ENCODE measurements around the gene APPBP2.

APPBP2 gene

DNA sequence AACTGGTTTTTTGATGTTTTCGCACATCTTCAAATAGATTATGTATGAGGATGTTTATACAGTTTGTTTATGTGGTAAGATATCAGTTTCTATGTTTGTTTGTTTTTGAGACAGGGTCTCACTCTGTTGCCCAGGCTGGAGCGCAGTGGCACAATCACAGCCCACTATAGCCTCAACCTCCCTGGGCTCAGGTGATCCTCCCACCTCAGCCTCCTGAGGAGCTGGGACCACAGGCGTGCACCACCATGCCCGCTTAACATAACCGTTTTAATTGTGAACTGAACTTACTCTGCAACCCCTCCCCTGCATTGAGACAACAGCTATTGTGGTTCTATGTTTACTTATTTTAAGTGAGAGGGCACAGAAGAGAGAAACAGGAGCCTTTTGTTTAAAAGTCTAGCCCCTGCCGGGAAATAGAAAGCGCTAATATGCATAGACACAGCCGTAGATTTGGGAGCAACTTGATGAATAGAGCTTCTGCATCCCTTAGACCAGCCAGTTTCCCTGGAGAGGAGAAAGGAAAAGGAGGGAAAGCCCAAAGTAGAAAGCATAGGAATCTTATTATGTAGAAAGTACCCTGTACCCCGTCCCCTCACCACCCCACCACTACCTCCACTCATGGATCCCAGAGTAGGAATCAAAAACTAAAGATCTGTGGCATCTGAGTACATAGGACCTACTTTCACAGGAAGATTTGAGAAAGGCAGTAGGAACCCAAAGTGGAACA is 19.6 kb upstream of the APPBP2 start:
- no peak overlapping the region for H3K27ac ChIP-seq
- TF ChIP-seq CTCF (conservative IDR thresholded peaks at IDR 0.05; ENCODE audit: low read depth): no peak
- no peak for DNase-seq (ENCODE audit: low spot score)
- ChIA-PET CTCF (interaction anchor here (0.6 kb wide), 1 partner anchor 16 kb away, joined by 4 read pairs; no protein-coding TSS in a partner anchor), POLR2A (ENCODE audit: low non-redundant PET) (no interaction called here)

- TF ChIP-seq CTCF (conservative IDR thresholded peaks at IDR 0.05; ENCODE audit: low read depth): no peak
- ChIA-PET POLR2A (ENCODE audit: low non-redundant PET) (no interaction called here), CTCF (no interaction called here)
- no peak overlapping the region for H3K27ac ChIP-seq
- DNase-seq (ENCODE audit: low spot score): no peak
Observed at GRCh38 chr17:60542071-60542470, 16.0 kb upstream of the APPBP2 start.

DNA sequence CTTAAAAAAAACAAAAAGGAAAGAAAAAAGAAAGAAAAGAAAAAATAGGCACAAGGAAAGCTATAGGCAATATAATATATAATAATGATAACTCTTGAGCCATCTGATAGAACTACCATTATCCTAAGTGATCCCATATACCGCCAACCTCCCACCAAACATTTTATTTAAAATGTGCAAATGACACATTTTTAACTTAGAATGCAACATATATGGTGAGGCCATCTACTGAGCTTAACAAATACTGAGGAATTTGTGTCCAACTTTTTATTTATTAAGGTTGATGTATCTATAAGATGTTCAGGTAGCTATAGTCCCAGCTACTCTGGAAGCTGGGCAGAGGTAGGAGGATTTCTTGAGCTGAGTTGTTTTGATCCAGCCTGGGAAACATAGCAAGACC is 14.4 kb upstream of the APPBP2 start:
- DNase-seq (ENCODE audit: low spot score): no peak
- H3K27ac ChIP-seq: no peak overlapping the region
- TF ChIP-seq CTCF (conservative IDR thresholded peaks at IDR 0.05; ENCODE audit: low read depth): no peak
- ChIA-PET CTCF (no interaction called here), POLR2A (ENCODE audit: low non-redundant PET) (no interaction called here)

GRCh38 chr17:60539807-60540206 is 13.8 kb upstream of the APPBP2 start:
- H3K27ac ChIP-seq: no peak overlapping the region
- POLR2A ChIA-PET (ENCODE audit: low non-redundant PET): no interaction called here
- DNase-seq (ENCODE audit: low spot score): no peak
- CTCF ChIA-PET: no interaction called here
- no peak for TF ChIP-seq CTCF (conservative IDR thresholded peaks at IDR 0.05; ENCODE audit: low read depth)

- POLR2A ChIA-PET (ENCODE audit: low non-redundant PET): interaction anchor here (0.5 kb wide), 1 partner anchor 17 kb away, joined by 6 read pairs; no protein-coding TSS in a partner anchor
- DNase-seq (ENCODE audit: low spot score): no peak
- no peak for TF ChIP-seq CTCF (conservative IDR thresholded peaks at IDR 0.05; ENCODE audit: low read depth)
- CTCF ChIA-PET: no interaction called here
- no peak overlapping the region for H3K27ac ChIP-seq
Observed at GRCh38 chr17:60538726-60539125, 12.7 kb upstream of the APPBP2 start.

- no peak overlapping the region for H3K27ac ChIP-seq
- ChIA-PET CTCF (interaction anchor here (0.6 to 1.0 kb wide), 2 partner anchors 10 to 23 kb away, joined by 3 to 4 read pairs; no protein-coding TSS in a partner anchor), POLR2A (ENCODE audit: low non-redundant PET) (no interaction called here)
- no peak for DNase-seq (ENCODE audit: low spot score)
- no peak for TF ChIP-seq CTCF (conservative IDR thresholded peaks at IDR 0.05; ENCODE audit: low read depth)
Observed at GRCh38 chr17:60535382-60536279, 9.6 kb upstream of the APPBP2 start.

Measured in RWPE1 (cell line).